HG03575 (cell line): ENCODE measurements around the gene PLIN4.
"Not testable (repeated sequence)": the region's sequence is repeated elsewhere in the genome, so short reads cannot be mapped to it uniquely, and the experiment has no call there.

Experiments used
- ATAC-seq: cut with Tn5 transposase; IDR thresholded peaks from one replicate; pipeline ENCODE4 v1.9.1; 2021; ENCODE audit not compliant: unreplicated experiment, insufficient number of reproducible peaks, low FRiP score; ENCODE audit errors: extremely low read depth

The PLIN4 gene

GRCh38 chr19:4518345-4519171 lies at the start of gene PLIN4:
PLIN4 (minus strand) TSS chr19:4518486; CDS start chr19:4518272, 214 bp downstream.
- no peak for ATAC-seq

DNA sequence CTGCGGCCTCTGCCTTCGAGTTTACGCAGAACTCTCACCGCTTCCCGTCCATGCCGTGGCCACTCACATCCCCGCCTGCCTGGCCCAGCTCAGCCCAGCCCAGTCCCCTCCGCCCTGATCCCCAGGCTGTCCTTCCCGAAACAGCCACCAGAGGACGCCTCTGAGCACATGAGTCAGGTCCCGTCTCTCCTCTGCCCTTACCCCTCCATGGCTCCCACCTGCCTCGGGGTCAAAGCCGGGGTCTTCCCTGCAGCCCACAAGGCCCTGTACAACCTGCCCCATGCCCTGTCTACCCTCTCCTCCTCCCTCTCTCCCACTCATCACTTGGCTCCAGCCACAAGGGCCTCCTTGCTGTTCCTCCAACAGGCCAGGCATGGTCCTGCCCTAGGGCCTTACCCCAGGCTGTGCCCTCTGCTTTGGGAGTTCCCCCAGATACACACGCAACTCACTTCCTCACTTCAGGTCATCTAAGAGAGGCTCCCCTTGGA lies 49.3 kb upstream of the PLIN4 start:
- ATAC-seq, result no peak

- no peak for ATAC-seq
These were observed 48.2 kb upstream of the PLIN4 start for GRCh38 chr19:4566402-4567051.

GRCh38 chr19:4563562-4563961 lies 45.3 kb upstream of the PLIN4 start:
- ATAC-seq, result not testable (repeated sequence)

GRCh38 chr19:4562085-4562484 lies 43.8 kb upstream of the PLIN4 start:
- not testable (repeated sequence) for ATAC-seq

DNA sequence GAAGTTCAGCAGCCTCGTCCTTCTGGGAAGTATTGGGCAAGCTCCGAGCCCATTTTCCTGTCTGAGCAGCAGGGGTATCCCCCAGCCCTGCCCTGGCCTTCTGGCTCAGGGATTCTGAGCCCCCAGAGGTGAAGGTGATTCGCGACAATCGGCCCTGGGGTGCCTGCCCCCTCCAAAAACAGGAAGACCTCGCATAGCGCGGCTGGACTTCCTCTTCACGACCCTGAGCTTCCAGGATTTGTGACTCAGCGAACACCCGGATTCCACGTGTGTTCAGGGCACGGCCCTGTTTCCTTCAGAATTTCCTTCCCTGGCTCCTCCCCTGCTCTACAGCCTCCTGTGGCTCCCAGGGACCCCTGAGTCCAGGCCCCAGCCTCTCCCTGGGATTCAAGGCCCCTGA lies 41.3 kb upstream of the PLIN4 start, which contains the start of gene SEMA6B:
Gene SEMA6B (minus strand): TSS at position 116 of the 400 bp plus-strand sequence. CDS start 1,227 bp downstream, outside the sequence.
- no peak for ATAC-seq

GRCh38 chr19:4557971-4558941 lies 40.0 kb upstream of the PLIN4 start:
- no peak for ATAC-seq

DNA sequence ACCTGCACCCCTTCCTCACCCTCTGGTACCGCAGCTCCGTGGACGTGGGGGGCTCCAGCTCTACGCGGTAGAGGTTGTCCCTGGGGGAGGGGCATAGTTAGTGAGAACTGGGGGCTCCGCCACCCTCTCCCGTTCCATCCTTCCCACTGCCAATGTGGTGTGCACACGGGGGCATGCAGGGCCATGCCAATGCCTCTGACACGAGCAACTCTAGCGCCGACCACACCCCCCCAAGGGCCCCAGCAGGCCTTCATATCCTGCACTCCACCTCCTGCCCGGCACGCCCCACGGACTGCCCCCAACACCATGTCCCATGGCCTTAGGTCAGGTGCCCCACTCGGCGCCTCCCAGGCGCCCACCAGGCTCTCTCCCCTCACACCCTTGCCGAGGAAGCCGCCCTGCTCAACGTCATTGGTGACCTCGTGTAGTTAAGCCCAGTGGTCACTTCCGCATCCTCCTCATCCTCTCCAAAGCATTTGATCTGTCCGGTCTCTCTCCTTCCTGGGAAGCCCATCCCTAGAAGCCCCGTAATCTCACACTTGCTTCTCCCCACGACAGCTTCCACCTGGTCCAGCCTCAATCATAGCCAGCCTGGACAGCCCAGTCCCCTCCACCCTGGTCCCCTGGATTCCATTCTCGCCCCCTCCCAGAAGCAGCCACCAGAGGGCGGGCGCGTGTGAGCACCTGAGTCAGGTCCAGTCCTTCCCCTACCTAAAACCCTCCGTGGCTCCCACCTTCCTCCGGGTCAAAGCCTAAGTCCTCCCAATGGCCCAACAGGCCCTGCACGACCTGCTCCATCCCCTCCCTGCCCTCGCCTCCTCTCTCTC lies 39.1 kb upstream of the PLIN4 start:
- ATAC-seq, result no peak

DNA sequence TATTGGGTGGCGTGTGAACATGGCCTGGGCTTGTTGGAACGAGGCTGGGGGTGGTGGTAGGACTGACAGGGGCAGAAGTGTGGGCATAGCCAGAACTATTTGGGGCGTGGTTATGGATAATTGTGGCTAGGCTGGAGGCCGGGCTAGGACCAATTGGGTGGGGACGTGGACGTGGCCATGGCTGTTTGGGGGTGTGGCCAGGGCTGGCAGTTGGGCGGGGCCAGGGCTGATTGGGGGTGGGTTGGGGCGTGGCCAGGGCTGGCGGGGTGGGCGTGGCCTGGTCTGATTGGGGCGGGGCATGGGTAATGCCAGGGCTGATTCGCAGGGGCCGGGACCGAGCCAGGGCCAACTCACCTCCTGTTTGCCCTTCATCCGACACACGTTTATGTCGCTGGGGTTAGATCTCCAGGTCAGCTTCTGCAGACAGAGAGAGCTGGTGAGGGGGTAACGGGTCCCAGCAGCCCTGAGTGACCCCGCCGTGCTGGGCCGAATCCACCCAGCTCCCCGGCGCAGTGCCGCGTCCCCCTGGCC lies 38.4 kb upstream of the PLIN4 start:
- no peak for ATAC-seq

- ATAC-seq, result no peak
These were observed 37.6 kb upstream of the PLIN4 start for GRCh38 chr19:4555657-4556561.

GRCh38 chr19:4554717-4555116 lies 36.4 kb upstream of the PLIN4 start:
- no peak for ATAC-seq

GRCh38 chr19:4553775-4554174 lies 35.5 kb upstream of the PLIN4 start:
- no peak for ATAC-seq

DNA sequence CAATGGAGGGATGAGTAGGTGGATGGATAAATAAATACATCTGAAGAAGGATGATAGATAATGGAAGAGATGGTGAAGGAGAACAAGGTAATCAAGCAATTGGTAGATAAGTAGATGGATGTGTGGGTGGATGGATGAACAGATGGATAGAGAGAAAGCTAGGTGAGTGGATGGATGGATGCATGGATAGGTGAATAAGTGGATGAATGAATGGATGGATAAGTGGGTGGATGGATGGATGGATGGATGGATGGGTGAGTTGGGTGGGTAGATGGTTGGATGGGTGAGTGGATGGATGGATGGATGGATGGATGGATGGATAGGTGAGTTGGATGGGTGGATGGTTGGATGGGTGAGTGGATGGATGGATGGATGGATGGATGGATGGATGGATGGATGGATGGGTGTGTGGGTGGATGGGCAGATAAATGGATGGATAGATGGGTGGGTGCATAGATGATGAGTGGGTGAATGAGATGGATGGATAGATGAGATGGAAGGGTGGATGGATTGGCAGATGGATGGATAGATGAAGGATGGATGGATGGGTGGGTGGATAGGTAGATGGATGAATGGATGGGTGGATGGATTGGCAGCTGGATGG lies 34.9 kb upstream of the PLIN4 start:
- ATAC-seq, result no peak

DNA sequence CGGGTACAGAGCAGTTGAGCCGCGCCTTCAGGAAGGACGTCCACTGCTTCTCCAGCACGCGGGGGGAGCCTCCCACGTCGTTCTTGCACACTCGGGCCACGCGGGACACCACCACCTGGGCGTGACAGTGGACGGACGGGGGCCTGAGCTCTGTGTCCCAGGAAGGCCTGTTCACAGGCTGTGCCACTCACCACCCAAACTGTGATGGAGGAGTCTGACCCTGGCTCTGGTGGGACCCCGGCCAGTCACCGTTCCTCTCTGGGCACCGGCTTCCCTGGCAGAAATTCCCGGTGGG lies 34.2 kb upstream of the PLIN4 start:
- no peak for ATAC-seq

DNA sequence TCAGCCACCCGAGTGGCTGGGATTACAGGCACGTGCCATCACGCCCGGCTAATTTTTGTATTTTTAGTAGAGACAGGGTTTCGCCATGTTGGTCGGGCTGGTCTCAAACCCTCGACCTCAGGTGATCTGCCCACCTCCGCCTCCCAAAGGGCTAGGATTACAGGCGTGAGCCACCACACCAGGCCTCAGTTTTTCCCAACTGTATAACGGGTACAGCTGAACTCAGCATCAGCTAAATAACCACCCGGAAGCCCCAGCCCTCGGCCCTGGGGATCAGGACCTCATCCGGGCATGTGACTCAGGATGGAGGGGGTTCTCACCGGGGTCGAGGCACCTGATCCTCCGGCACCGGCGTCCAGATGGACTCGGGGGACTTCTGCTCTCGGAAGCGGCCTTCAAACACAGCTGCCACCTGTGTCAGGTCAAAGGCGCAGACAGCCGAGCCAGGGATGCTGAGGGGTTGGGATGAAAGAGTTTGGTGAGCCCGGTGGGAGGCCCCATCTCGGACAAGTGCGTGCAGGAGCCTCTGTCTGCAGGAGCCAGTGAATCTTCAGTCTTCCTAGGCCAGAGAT lies 32.3 kb upstream of the PLIN4 start:
- no peak for ATAC-seq

- no peak for ATAC-seq
These were observed 31.7 kb upstream of the PLIN4 start for GRCh38 chr19:4550018-4550417.

GRCh38 chr19:4548238-4548584 lies 29.9 kb upstream of the PLIN4 start:
- no peak for ATAC-seq
